A549 (cell line): ENCODE results near the gene PKIG.

Source experiments
- BHLHE40 ChIP-seq: IDR thresholded peaks from 2 replicates; pipeline ENCODE4 v1.6.1; 2012; ENCODE audit warnings: low read depth, low read length, inconsistent platforms
- CEBPB ChIP-seq, 2 experiments: fragments of >200 bp in 1 of 2; sonication (Bioruptor Twin) in 1 of 2; formaldehyde crosslinking in 1 of 2; IDR thresholded peaks; 2 replicates each; pipeline ENCODE4 v1.6.1; 2012 to 2016
- CHD4 ChIP-seq: fragments of 200-600 bp; sonication (generic); IDR thresholded peaks from 2 replicates; pipeline ENCODE4 v1.6.1; 2016; ENCODE audit warnings: antibody characterized with exemption, mild to moderate bottlenecking, borderline replicate concordance
- E2F6 ChIP-seq: IDR thresholded peaks from 2 replicates; pipeline ENCODE4 v1.6.1; 2012; ENCODE audit warnings: low read depth, borderline replicate concordance
- EP300 ChIP-seq, 2 experiments: fragments of >200 bp; sonication (Bioruptor Twin); formaldehyde crosslinking; IDR thresholded peaks; 2 replicates in 1 of 2; 3 replicates in 1 of 2; pipeline ENCODE4 v1.6.1; 2016 to 2017
- HOXB13 ChIP-seq: fragments of 250-450 bp; sonication (Bioruptor Pico); IDR thresholded peaks from 2 replicates; pipeline ENCODE4 v1.5.0; 2020; ENCODE audit warnings: low read depth, mild to moderate bottlenecking, moderate library complexity
- MAX ChIP-seq: IDR thresholded peaks from 2 replicates; pipeline ENCODE4 v1.6.1; 2012
- NFE2L2 ChIP-seq: fragments of 150-350 bp; conservative IDR thresholded peaks from 2 replicates; pipeline ENCODE4 v1.6.1; 2014; ENCODE audit warnings: low read length
- RCOR1 ChIP-seq: fragments of 150-350 bp; IDR thresholded peaks from 2 replicates; pipeline ENCODE4 v1.6.1; 2014; ENCODE audit warnings: antibody characterized with exemption, low read length, low read depth

- TF ChIP-seq BHLHE40 (no peak), MAX (no peak), RCOR1 (no peak), CEBPB (IDR thresholded peaks at IDR 0.05) (no peak), CHD4 (no peak), EP300 (IDR thresholded peaks at IDR 0.05) (no peak), HOXB13 (no peak), E2F6 (no peak), NFE2L2 (no peak)
Observed at GRCh38 chr20:44599715-44600114, 17.3 kb downstream of the PKIG start.
